Stimulated activated CD4-positive, alpha-beta T cell treated with anti-CD3 and anti-CD28 coated beads, Interleukin-4, amount 100 ng/mL, for 4 hours (primary cell): ENCODE results near the gene SLF2.
"Not testable (repeated sequence)": the region's sequence is repeated elsewhere in the genome, so short reads cannot be mapped to it uniquely, and the experiment has no call there.

ENCODE experiments used
- DNase-seq, 2 experiments: peaks; one replicate each; pipeline ENCODE4 v3.0.0-alpha.2; 2020

Gene SLF2

GRCh38 chr10:100881556-100882213, 31.1 kb upstream of the SLF2 start:
- no peak for DNase-seq

- no peak for DNase-seq
Observed at GRCh38 chr10:100882252-100882651, 30.5 kb upstream of the SLF2 start.

GRCh38 chr10:100882671-100883311, 30.0 kb upstream of the SLF2 start:
- DNase-seq = no peak

GRCh38 chr10:100883312-100883821, 29.4 kb upstream of the SLF2 start:
- DNase-seq = no peak

GRCh38 chr10:100885611-100886010, 27.2 kb upstream of the SLF2 start:
- DNase-seq = not testable (repeated sequence)

GRCh38 chr10:100886091-100886490, 26.7 kb upstream of the SLF2 start:
- DNase-seq = no peak

- DNase-seq = no peak
Observed at GRCh38 chr10:100886521-100886920, 26.2 kb upstream of the SLF2 start.

GRCh38 chr10:100886963-100887362, 25.8 kb upstream of the SLF2 start:
- no peak for DNase-seq

GRCh38 chr10:100887761-100888296, 24.9 kb upstream of the SLF2 start:
- no peak for DNase-seq

- no peak for DNase-seq
Observed at GRCh38 chr10:100888957-100889356, 23.8 kb upstream of the SLF2 start.

GRCh38 chr10:100889546-100889945, 23.2 kb upstream of the SLF2 start:
- no peak for DNase-seq

GRCh38 chr10:100890141-100890672, 22.6 kb upstream of the SLF2 start:
- no peak for DNase-seq

GRCh38 chr10:100890673-100891317, 22.0 kb upstream of the SLF2 start:
- no peak for DNase-seq

GRCh38 chr10:100894033-100894432, 18.7 kb upstream of the SLF2 start:
- no peak for DNase-seq

GRCh38 chr10:100894589-100895294, 18.0 kb upstream of the SLF2 start:
- no peak for DNase-seq

GRCh38 chr10:100895346-100895745, 17.4 kb upstream of the SLF2 start:
- DNase-seq = no peak

GRCh38 chr10:100895896-100896295, 16.9 kb upstream of the SLF2 start:
- no peak for DNase-seq

GRCh38 chr10:100896876-100897461, 15.8 kb upstream of the SLF2 start:
- DNase-seq = no peak

- DNase-seq = no peak
Observed at GRCh38 chr10:100897976-100898375, 14.8 kb upstream of the SLF2 start.

GRCh38 chr10:100899171-100899570, 13.6 kb upstream of the SLF2 start:
- no peak for DNase-seq

- DNase-seq = no peak
Observed at GRCh38 chr10:100901051-100901450, 11.7 kb upstream of the SLF2 start.

GRCh38 chr10:100902622-100903021, 10.1 kb upstream of the SLF2 start:
- DNase-seq = no peak
